ENCODE data around the gene ARL11.
"Not testable (repeated sequence)": the region's sequence is repeated elsewhere in the genome, so short reads cannot be mapped to it uniquely, and the experiment has no call there.

ARL11 gene

DNA sequence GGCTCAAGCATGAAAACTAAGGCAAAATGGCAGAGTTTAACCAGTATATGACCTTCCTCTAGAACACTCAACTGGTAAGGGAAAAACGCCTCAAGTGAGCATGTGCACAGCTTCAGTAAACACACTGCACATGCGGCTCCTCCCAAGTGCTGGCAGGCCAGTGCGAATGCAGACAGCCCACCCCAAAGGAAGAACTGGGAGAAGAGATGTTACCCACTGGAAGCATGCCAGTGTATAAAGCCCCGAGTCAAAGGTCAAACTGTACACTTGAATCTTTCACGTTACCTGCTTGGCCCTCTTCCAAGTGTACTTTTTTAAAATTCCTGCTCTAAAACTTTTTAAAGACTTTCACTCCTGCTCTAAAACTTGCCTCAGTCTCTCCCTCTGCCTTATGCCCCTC lies 23.7 kb upstream of the ARL11 start:
- CTCF ChIA-PET: no interaction called here
- POLR2A ChIA-PET: no interaction called here
- no peak for TF ChIP-seq ARNT (IDR thresholded peaks at IDR 0.05)
- TF ChIP-seq LEF1 (IDR thresholded peaks at IDR 0.05; ENCODE audit: borderline replicate concordance): no peak
- no peak for TF ChIP-seq L3MBTL2 (conservative IDR thresholded peaks at IDR 0.05)
- TF ChIP-seq SUZ12 (IDR thresholded peaks at IDR 0.05): no peak
- no peak for TF ChIP-seq FOXM1 (IDR thresholded peaks at IDR 0.05; ENCODE audit: borderline replicate concordance)
- TF ChIP-seq SP1 (IDR thresholded peaks at IDR 0.05): no peak
- no peak for TF ChIP-seq FOXK2 (IDR thresholded peaks at IDR 0.05)
- TF ChIP-seq ELF4 (IDR thresholded peaks at IDR 0.05): no peak
- TF ChIP-seq ZNF384 (IDR thresholded peaks at IDR 0.05): no peak
- TF ChIP-seq CTBP1 (IDR thresholded peaks at IDR 0.05; ENCODE audit: borderline replicate concordance): no peak
- no peak for TF ChIP-seq BHLHE40 (IDR thresholded peaks at IDR 0.05; ENCODE audit: borderline replicate concordance)
- TF ChIP-seq HDGF (IDR thresholded peaks at IDR 0.05; ENCODE audit: borderline replicate concordance): no peak
- no peak for TF ChIP-seq FOXA1 (IDR thresholded peaks at IDR 0.05)
- TF ChIP-seq NFRKB (IDR thresholded peaks at IDR 0.05): no peak
- TF ChIP-seq, protein P1, sequence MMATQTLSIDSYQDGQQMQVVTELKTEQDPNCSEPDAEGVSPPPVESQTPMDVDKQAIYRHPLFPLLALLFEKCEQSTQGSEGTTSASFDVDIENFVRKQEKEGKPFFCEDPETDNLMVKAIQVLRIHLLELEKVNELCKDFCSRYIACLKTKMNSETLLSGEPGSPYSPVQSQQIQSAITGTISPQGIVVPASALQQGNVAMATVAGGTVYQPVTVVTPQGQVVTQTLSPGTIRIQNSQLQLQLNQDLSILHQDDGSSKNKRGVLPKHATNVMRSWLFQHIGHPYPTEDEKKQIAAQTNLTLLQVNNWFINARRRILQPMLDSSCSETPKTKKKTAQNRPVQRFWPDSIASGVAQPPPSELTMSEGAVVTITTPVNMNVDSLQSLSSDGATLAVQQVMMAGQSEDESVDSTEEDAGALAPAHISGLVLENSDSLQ (IDR thresholded peaks at IDR 0.05): no peak
- no peak for TF ChIP-seq TARDBP (IDR thresholded peaks at IDR 0.05)
- DNase-seq (ENCODE audit: extremely low spot score): no peak

- no peak for TF ChIP-seq L3MBTL2 (conservative IDR thresholded peaks at IDR 0.05)
- ChIA-PET POLR2A (no interaction called here), CTCF (interaction anchor here (0.6 to 0.8 kb wide), 2 partner anchors 326 to 1637 kb away, joined by 3 to 4 read pairs; no protein-coding TSS in a partner anchor)
- DNase-seq (ENCODE audit: extremely low spot score): peak; percentile 79
These were observed 21.3 kb upstream of the ARL11 start for GRCh38 chr13:49606747-49607648.

DNA sequence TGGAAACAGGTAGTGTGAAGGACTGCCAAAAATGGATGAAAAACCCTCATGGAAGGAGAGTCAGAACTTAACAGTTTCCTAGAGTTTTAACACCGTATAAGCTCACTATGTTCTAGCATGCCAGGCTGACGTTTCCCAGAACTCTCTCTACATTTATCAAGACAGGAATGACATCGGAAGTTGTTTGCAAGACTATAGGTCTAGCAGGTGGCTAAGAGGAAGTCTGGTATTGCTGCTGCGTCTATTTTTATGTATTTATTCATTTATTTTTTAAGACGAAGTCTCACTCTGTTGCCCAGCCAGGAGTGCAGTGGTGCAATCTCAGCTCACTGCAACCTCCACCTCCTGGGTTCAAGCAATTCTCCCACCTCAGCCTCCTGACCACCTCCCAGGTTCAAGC lies 20.5 kb upstream of the ARL11 start:
- POLR2A ChIA-PET: no interaction called here
- no peak for DNase-seq (ENCODE audit: extremely low spot score)
- CTCF ChIA-PET: interaction anchor here (0.8 kb wide), 1 partner anchor 327 kb away, joined by 4 read pairs; no protein-coding TSS in a partner anchor
- TF ChIP-seq FOXK2 (IDR thresholded peaks at IDR 0.05) (no peak), SP1 (IDR thresholded peaks at IDR 0.05) (no peak), LEF1 (IDR thresholded peaks at IDR 0.05; ENCODE audit: borderline replicate concordance) (no peak), ZNF384 (IDR thresholded peaks at IDR 0.05) (no peak), NFRKB (IDR thresholded peaks at IDR 0.05) (no peak), L3MBTL2 (conservative IDR thresholded peaks at IDR 0.05) (no peak), ELF4 (IDR thresholded peaks at IDR 0.05) (no peak), HDGF (IDR thresholded peaks at IDR 0.05; ENCODE audit: borderline replicate concordance) (no peak), FOXM1 (IDR thresholded peaks at IDR 0.05; ENCODE audit: borderline replicate concordance) (no peak), FOXA1 (IDR thresholded peaks at IDR 0.05) (no peak), CTBP1 (IDR thresholded peaks at IDR 0.05; ENCODE audit: borderline replicate concordance) (no peak), ARNT (IDR thresholded peaks at IDR 0.05) (no peak), TARDBP (IDR thresholded peaks at IDR 0.05) (no peak), BHLHE40 (IDR thresholded peaks at IDR 0.05; ENCODE audit: borderline replicate concordance) (no peak), SUZ12 (IDR thresholded peaks at IDR 0.05) (no peak)
- TF ChIP-seq, protein P1 (IDR thresholded peaks at IDR 0.05): no peak

DNA sequence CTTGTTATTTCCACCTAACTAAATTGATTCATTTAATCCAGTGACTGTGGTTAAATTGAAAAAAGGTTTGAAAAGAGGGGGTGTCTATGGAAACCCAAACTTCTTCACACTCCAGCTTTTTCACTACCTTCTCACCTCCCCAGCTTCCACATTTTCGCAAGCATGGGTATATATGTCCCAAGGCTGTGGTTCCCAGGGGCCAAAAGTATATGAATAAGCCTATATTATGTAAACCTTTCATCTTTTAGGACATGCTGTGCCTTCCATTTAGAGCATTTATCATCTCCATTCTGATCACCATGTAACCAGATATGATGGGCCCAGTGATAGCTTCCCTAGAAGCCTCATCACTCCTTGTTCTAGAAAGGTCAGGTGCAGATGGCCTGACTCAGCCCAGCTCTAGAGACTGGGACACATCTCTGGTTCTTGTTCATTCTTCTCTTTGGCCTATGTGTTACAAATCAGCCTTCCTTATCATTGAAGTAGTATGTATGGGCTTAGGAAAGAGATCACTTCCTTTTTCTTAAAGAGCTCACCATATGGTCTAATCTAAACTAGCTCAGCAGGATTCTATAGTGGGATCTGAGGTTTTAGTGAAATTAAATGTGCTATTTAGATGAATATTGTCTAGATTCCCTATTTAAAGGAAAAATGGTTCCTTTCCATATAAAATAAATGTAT lies 19.5 kb upstream of the ARL11 start:
- no peak for DNase-seq (ENCODE audit: extremely low spot score)
- ChIA-PET CTCF (interaction anchor here (0.6 kb wide), 1 partner anchor 235 kb away, joined by 3 read pairs; no protein-coding TSS in a partner anchor), POLR2A (no interaction called here)
- no peak for TF ChIP-seq ARNT (IDR thresholded peaks at IDR 0.05)
- TF ChIP-seq NFRKB (IDR thresholded peaks at IDR 0.05): no peak
- TF ChIP-seq BHLHE40 (IDR thresholded peaks at IDR 0.05; ENCODE audit: borderline replicate concordance): no peak
- TF ChIP-seq L3MBTL2 (conservative IDR thresholded peaks at IDR 0.05): no peak
- TF ChIP-seq HDGF (IDR thresholded peaks at IDR 0.05; ENCODE audit: borderline replicate concordance): no peak
- TF ChIP-seq ZNF384 (IDR thresholded peaks at IDR 0.05): no peak

DNA sequence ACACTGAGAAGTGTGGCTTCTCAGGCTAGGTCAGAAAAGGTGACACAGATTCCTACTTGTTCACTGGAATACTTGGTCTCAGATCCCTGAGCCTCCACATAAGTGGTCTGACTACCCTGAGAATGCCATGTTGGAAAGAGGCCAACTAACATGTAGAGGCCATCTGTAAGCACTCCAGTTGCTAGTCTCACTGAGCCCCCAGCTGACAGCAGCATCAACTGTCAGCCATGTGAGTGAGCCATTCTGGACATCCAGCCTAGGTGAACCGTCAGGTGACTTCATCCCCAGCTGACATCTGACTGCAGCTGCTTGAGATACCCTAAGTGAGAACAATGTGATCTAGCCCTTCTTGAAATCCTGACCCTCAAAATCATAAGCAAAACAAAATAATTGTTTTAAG lies 18.1 kb upstream of the ARL11 start:
- TF ChIP-seq TARDBP (IDR thresholded peaks at IDR 0.05): no peak
- TF ChIP-seq FOXM1 (IDR thresholded peaks at IDR 0.05; ENCODE audit: borderline replicate concordance): no peak
- ChIA-PET CTCF (no interaction called here), POLR2A (no interaction called here)
- no peak for DNase-seq (ENCODE audit: extremely low spot score)

DNA sequence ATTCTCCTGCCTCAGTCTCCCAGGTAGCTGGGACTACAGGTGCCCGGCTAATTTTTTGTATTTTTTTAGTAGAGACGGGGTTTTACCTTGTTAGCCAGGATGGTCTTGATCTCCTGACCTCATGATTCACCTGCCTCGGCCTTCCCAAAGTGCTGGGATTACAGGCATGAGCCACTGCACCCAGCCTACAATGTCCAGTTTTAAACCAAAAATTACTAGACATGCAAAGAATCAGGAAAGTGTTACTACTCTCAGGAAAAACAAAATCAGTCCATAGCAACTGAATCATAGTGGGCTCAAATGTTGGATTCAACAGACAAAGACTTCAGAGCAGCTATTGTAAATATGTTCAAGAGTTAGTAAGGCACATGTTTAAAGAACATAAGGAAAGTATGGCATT lies 16.3 kb upstream of the ARL11 start:
- POLR2A ChIA-PET; CTCF ChIA-PET; DNase-seq (ENCODE audit: extremely low spot score): not testable (repeated sequence)
